ENCODE data around the gene AMMECR1.
A peak's percentile ranks its signal among the peaks of the same experiment; 100 is the strongest.

Gene AMMECR1

DNA sequence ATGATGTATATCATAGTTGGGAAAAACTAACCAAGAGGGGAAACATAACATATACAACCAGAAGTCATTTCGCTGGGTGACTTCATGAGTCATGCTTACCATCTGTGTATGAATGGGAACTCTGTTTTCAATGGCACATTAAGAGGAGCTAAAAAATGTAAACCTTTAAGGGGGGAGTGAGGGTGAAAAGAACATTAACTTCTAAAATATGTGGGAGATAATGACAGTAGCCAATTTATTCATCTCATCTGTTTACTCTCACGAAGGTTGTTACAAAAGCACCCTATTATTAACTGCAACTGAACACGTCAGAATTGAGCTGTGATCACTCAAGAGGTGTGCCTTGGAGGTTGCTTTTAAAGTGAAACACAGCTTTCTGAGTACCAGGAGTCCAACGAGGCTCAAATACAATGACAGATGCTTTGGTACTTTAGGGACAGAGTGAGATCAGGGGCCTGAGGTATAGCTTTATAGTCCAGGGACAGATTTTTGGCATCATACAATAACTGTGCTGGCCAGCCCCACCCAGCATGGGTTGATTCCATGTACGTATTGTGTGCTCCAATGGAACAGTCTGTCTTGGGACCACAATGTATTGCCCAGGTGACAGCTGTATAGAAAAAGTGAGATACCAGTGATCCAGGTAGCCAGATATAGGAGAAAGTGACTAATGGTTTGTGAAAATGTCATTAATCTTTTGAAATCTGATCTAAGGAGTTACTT lies 107.3 kb downstream of the AMMECR1 start:
- DNase-seq, result peak; percentile 86

GRCh38 chrX:110208092-110208491 lies 109.8 kb downstream of the AMMECR1 start:
- no peak for DNase-seq

GRCh38 chrX:110204986-110205385 lies 112.9 kb downstream of the AMMECR1 start:
- DNase-seq, result peak; percentile 72

GRCh38 chrX:110201799-110202198 lies 116.1 kb downstream of the AMMECR1 start:
- no peak for DNase-seq

DNA sequence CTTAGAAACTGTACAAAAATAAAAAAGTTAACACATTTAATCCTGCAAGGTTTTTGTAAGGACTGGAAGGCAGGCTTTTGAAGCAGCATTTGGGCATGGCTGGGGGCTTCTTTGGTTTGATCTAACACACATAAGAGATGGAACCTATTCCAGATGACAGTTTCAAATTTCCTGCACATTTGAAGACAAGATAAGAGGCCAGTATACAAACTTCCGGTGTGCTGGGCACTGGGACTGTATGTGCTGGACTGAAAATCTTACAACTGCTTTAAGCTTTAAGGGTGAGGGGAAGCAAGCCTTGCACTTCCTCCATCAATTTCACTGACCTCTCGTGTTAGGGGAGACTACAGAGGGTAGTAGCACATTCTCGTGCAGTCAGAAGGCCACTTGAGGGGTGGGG lies 122.9 kb downstream of the AMMECR1 start:
- DNase-seq, result no peak

DNA sequence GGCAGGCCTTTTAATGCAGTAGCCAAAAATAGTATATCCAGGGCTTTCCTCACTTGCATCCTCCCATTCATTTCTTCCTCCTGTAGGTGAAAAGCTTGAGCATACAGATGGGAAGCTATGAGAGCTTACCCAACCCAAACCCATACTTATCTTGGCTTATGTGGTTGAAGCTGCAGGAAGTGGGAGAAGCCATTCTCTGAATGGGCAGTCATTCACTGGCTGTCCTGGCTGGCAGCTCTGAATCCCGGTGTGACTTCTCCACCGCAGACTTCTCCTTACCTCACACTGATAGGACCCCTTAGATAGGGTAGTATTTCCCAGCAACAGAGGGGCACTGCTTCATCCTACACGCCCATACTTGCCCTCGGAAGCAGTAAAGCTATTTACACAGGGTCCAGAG lies 125.4 kb downstream of the AMMECR1 start:
- no peak for DNase-seq

GRCh38 chrX:110188701-110189558 lies 129.0 kb downstream of the AMMECR1 start:
- peak; percentile 28 for DNase-seq

GRCh38 chrX:110183314-110183713 lies 134.6 kb downstream of the AMMECR1 start:
- no peak for DNase-seq

GRCh38 chrX:110182865-110183264 lies 135.0 kb downstream of the AMMECR1 start:
- DNase-seq, result no peak

- DNase-seq, result peak; percentile 11
Observed at GRCh38 chrX:110182362-110182761, 135.5 kb downstream of the AMMECR1 start.

- no peak for DNase-seq
Observed at GRCh38 chrX:110181459-110182137, 136.3 kb downstream of the AMMECR1 start.

DNA sequence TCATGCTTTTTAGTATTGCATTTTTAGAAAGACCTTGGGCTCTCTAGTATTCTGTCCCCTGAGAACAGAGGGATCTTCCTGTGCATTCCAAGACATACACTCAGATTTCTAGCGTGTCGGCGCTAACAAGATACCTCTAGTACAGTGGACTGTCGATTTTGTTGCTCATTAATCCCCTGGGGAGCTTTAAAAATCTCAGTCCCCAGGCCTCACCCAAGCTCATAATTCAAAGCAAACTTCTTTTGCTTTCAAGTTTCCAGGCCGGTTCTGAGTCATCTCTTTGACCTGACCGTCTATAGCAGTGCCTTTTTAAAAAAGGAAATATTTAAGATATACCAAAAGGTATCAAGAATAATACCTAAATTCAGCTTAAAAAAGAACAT lies 137.0 kb downstream of the AMMECR1 start:
- peak; percentile 82 for DNase-seq

GRCh38 chrX:110180176-110180927 lies 137.5 kb downstream of the AMMECR1 start:
- peak; percentile 47 for DNase-seq

DNA sequence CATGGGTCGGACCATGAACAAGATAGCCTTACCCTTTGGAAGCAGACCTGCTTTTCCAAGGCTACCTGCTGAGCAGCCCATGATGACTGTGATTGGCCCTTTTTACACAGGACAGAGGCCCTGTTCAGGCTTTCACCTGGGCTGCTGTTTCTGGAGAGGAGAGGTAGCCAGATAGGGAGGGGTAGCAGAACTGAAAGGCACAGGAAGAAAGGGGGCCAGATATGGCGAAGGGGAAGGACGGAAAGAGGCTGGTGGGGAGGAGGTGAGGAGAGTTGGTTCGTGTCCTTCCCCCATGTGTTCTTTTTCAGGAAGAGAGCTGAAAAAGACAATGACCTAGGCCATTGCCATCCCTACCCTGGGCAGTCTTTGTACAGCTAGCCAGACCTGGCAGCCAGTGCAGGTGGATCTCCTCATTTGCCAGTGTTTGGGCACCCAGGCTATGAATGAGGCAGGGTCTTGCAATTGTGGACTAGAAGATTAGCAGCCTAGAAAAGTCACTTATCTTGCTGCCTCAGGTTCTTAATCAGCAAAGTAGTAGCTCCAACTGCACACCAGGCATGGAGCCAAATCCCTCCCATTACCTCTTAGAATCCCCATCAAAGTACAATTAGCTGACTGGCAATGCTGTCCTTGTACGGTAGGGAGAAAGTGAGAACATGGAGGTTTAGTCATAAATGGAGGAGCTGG lies 139.6 kb downstream of the AMMECR1 start:
- DNase-seq, result no peak

GRCh38 chrX:110175696-110176095 lies 142.2 kb downstream of the AMMECR1 start:
- no peak for DNase-seq

DNA sequence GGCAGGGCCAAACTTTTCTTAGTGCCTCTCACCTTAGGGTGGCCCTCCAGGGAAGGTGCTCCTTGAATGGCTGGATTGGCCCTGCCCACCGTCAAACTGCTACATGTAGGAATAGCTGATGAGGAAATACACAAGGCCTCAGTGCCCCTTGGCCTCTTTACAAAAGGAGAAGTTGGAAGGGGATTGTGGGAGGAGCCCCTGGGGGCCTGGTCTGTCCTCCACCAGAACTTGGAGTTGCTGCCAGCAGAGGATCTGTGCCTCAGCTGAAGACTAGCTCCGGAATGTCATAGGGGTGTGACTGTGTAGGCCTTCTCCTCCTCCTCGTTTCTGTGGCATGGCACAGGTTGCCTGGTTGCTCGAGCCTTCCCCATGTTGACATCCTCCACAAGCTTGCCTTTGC lies 142.7 kb downstream of the AMMECR1 start:
- no peak for DNase-seq

DNA sequence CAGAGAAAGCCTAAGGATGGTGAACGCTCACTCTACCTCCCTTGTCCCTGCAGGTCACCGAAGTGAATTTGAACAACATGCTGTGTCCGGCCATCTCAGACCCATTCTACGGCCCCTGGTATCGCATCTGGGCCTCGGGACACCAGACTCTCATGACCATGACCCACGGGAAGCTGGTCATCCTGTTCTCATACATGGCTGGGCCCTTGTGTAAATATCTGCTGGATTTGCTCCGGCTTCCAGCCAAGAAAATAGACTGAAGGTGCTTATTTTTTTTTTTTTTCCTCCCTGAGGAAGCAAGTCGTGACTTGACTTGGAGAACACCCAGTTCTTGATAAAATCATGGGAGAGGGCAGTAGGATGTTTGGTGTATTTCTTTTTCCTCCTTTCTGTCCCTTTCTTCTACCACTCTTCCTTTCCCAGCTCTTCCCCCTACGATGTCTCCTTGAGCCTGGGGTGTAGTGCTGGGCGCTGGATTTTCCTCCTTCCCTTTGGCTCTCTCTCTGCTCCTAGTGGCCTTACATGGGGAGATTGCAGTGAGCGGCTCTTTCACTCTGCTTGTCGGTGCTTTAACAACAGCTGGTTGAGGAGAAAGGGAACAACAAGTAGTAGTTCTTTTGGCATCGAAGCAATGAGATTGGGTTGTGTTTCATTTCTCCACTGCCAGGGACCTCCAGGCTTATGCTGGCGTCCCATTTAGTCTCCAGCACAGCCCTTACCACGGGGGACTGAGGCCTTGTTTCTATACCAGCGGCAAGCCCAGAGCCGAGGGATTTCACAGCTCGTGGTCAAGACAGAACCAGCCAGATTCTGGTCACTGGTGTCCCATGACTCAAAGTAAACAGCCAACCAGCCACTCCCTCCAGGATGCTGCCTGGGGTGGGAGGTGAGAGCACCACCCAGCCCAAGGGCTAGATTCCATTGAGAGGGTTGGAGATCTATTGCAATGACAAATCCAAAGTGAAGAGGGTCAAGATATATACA lies 144.4 kb downstream of the AMMECR1 start:
- DNase-seq, result peak; percentile 27

DNA sequence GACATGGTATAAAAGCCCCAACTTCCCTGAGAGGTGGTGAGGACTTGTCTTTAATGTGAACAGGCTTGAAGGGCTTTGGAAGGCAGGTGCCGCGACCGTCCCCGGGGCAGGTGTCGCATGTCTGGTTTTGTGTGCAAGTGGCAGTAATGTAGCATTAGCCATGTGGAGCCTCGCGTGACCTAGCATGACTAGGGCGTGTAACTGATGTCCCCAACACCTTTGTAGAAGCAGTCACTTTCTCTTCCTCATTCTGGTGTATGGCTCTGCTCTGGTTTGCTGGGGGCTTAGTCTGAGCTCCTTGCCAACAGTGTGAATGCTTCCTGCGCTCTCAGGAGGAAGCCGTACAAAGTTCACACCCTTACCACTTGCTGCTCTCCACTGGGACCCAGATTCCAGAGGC lies 145.7 kb downstream of the AMMECR1 start:
- DNase-seq, result no peak

GRCh38 chrX:110171442-110171841 lies 146.4 kb downstream of the AMMECR1 start:
- DNase-seq, result no peak

DNA sequence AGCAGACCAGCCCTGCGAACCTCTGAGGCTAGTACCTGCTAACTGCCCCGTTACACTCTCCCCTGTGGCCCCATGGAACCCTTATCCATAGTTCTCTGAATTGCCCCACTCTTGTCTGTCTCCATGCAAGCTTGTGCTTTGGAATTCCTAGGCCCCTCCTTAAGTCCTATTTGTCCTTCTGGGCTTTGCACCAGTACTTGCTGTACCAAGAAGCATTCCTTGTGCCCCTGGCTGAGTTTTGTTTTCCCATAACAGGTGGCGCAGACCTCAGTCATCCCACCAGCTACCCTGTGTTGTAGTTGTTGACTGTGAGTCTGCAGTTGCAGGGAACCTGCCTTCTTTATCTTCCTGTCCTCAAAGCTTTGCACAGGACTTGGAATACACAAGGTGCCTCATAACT lies 147.9 kb downstream of the AMMECR1 start:
- DNase-seq, result no peak

GRCh38 chrX:110168585-110168984 lies 149.3 kb downstream of the AMMECR1 start:
- DNase-seq, result peak; percentile 58

All from fibroblast of skin of scalp (primary cell).